ENCODE results near the gene CASP8AP2.

Gene CASP8AP2

DNA sequence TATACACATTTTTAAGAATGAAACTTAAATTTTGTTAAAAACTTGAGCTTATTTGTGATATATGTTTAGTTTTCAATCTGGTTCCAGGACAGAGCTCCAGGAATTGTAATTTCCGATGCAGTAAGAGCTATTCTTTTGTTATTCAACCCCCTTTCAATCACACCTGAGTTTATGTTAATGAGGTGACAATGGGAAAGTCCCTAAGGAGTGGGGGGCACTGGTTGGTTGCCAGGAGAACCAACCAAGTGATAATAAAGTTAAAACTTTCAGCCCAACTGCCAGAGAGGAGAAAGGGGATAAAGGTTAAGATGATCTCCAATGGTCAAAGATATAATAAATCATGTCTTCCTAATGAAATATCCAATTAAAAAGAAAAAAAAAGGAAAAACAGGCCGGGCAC, 29.9 kb upstream of the CASP8AP2 start:
- no peak for ATAC-seq
- TF ChIP-seq CSDC2 (CRISPR knock-in tag; IDR thresholded peaks at IDR 0.05) = no peak
- no peak for TF ChIP-seq ZC3H10 (CRISPR knock-in tag; IDR thresholded peaks at IDR 0.05)
- TF ChIP-seq SNAI2 (CRISPR knock-in tag; IDR thresholded peaks at IDR 0.05) = no peak
- no peak for TF ChIP-seq GLIS3 (CRISPR knock-in tag; IDR thresholded peaks at IDR 0.05)
- TF ChIP-seq, protein P1, sequence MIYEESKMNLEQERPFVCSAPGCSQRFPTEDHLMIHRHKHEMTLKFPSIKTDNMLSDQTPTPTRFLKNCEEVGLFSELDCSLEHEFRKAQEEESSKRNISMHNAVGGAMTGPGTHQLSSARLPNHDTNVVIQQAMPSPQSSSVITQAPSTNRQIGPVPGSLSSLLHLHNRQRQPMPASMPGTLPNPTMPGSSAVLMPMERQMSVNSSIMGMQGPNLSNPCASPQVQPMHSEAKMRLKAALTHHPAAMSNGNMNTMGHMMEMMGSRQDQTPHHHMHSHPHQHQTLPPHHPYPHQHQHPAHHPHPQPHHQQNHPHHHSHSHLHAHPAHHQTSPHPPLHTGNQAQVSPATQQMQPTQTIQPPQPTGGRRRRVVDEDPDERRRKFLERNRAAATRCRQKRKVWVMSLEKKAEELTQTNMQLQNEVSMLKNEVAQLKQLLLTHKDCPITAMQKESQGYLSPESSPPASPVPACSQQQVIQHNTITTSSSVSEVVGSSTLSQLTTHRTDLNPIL (CRISPR knock-in tag; IDR thresholded peaks at IDR 0.05; ENCODE audit: low read depth) = no peak
- TF ChIP-seq BACH2 (CRISPR knock-in tag; IDR thresholded peaks at IDR 0.05; ENCODE audit: borderline replicate concordance) = no peak
- TF ChIP-seq, protein P2, sequence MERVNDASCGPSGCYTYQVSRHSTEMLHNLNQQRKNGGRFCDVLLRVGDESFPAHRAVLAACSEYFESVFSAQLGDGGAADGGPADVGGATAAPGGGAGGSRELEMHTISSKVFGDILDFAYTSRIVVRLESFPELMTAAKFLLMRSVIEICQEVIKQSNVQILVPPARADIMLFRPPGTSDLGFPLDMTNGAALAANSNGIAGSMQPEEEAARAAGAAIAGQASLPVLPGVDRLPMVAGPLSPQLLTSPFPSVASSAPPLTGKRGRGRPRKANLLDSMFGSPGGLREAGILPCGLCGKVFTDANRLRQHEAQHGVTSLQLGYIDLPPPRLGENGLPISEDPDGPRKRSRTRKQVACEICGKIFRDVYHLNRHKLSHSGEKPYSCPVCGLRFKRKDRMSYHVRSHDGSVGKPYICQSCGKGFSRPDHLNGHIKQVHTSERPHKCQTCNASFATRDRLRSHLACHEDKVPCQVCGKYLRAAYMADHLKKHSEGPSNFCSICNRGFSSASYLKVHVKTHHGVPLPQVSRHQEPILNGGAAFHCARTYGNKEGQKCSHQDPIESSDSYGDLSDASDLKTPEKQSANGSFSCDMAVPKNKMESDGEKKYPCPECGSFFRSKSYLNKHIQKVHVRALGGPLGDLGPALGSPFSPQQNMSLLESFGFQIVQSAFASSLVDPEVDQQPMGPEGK (CRISPR knock-in tag; IDR thresholded peaks at IDR 0.05; ENCODE audit: borderline replicate concordance) = no peak
- TF ChIP-seq ZNF8 (CRISPR knock-in tag; IDR thresholded peaks at IDR 0.05) = no peak
- TF ChIP-seq RARB (CRISPR knock-in tag; IDR thresholded peaks at IDR 0.05) = no peak
- TF ChIP-seq TCF4 (CRISPR knock-in tag; IDR thresholded peaks at IDR 0.05; ENCODE audit: borderline replicate concordance) = no peak
- TF ChIP-seq ISL1 (CRISPR knock-in tag; IDR thresholded peaks at IDR 0.05) = no peak
- TF ChIP-seq, protein P3, sequence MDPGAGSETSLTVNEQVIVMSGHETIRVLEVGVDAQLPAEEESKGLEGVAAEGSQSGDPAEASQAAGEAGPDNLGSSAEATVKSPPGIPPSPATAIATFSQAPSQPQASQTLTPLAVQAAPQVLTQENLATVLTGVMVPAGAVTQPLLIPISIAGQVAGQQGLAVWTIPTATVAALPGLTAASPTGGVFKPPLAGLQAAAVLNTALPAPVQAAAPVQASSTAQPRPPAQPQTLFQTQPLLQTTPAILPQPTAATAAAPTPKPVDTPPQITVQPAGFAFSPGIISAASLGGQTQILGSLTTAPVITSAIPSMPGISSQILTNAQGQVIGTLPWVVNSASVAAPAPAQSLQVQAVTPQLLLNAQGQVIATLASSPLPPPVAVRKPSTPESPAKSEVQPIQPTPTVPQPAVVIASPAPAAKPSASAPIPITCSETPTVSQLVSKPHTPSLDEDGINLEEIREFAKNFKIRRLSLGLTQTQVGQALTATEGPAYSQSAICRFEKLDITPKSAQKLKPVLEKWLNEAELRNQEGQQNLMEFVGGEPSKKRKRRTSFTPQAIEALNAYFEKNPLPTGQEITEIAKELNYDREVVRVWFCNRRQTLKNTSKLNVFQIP (CRISPR knock-in tag; IDR thresholded peaks at IDR 0.05; ENCODE audit: borderline replicate concordance, low read depth) = no peak
- TF ChIP-seq TOX (CRISPR knock-in tag; IDR thresholded peaks at IDR 0.05; ENCODE audit: borderline replicate concordance) = no peak
- no peak for TF ChIP-seq ZFP3 (CRISPR knock-in tag; IDR thresholded peaks at IDR 0.05)
- TF ChIP-seq, protein P4, sequence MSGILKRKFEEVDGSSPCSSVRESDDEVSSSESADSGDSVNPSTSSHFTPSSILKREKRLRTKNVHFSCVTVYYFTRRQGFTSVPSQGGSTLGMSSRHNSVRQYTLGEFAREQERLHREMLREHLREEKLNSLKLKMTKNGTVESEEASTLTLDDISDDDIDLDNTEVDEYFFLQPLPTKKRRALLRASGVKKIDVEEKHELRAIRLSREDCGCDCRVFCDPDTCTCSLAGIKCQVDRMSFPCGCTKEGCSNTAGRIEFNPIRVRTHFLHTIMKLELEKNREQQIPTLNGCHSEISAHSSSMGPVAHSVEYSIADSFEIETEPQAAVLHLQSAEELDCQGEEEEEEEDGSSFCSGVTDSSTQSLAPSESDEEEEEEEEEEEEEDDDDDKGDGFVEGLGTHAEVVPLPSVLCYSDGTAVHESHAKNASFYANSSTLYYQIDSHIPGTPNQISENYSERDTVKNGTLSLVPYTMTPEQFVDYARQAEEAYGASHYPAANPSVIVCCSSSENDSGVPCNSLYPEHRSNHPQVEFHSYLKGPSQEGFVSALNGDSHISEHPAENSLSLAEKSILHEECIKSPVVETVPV (CRISPR knock-in tag; IDR thresholded peaks at IDR 0.05) = no peak
- TF ChIP-seq ZFP30 (CRISPR knock-in tag; IDR thresholded peaks at IDR 0.05) = no peak
- no peak for TF ChIP-seq ZNF565 (CRISPR knock-in tag; conservative IDR thresholded peaks at IDR 0.05; ENCODE audit: low read depth)
- TF ChIP-seq OSR1 (CRISPR knock-in tag; IDR thresholded peaks at IDR 0.05) = no peak
- TF ChIP-seq ARNTL (CRISPR knock-in tag; IDR thresholded peaks at IDR 0.05; ENCODE audit: borderline replicate concordance, low read depth) = no peak
- TF ChIP-seq, protein P5, sequence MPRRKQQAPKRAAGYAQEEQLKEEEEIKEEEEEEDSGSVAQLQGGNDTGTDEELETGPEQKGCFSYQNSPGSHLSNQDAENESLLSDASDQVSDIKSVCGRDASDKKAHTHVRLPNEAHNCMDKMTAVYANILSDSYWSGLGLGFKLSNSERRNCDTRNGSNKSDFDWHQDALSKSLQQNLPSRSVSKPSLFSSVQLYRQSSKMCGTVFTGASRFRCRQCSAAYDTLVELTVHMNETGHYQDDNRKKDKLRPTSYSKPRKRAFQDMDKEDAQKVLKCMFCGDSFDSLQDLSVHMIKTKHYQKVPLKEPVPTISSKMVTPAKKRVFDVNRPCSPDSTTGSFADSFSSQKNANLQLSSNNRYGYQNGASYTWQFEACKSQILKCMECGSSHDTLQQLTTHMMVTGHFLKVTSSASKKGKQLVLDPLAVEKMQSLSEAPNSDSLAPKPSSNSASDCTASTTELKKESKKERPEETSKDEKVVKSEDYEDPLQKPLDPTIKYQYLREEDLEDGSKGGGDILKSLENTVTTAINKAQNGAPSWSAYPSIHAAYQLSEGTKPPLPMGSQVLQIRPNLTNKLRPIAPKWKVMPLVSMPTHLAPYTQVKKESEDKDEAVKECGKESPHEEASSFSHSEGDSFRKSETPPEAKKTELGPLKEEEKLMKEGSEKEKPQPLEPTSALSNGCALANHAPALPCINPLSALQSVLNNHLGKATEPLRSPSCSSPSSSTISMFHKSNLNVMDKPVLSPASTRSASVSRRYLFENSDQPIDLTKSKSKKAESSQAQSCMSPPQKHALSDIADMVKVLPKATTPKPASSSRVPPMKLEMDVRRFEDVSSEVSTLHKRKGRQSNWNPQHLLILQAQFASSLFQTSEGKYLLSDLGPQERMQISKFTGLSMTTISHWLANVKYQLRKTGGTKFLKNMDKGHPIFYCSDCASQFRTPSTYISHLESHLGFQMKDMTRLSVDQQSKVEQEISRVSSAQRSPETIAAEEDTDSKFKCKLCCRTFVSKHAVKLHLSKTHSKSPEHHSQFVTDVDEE (CRISPR knock-in tag; IDR thresholded peaks at IDR 0.05) = no peak

DNA sequence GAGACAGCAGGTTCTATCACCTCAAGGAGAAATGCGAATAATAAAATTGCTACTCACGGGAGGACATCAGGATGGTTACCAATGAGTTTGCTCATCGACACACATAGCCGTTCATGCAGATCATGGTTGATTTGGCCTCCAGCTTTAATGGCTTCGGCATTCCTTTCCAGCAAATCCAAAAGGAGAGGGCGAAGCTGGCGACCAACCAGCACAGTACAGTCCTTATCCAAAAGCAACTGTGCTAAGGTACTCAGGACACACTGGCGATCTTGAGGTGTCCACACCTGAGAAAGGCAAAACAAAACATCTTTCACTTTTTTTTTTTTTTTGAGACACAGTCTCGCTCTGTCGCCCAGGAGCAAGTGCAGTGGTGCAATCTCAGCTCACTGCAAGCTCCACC, 26.4 kb upstream of the CASP8AP2 start:
- TF ChIP-seq RARB (CRISPR knock-in tag; IDR thresholded peaks at IDR 0.05) = no peak
- TF ChIP-seq PPARA (CRISPR knock-in tag; IDR thresholded peaks at IDR 0.05; ENCODE audit: borderline replicate concordance) = no peak
- no peak for TF ChIP-seq TCF4 (CRISPR knock-in tag; IDR thresholded peaks at IDR 0.05; ENCODE audit: borderline replicate concordance)
- TF ChIP-seq TOX (CRISPR knock-in tag; IDR thresholded peaks at IDR 0.05; ENCODE audit: borderline replicate concordance) = no peak
- TF ChIP-seq ZC3H10 (CRISPR knock-in tag; IDR thresholded peaks at IDR 0.05) = no peak
- TF ChIP-seq, protein P1 (CRISPR knock-in tag; IDR thresholded peaks at IDR 0.05; ENCODE audit: low read depth) = no peak
- TF ChIP-seq ESRRG (CRISPR knock-in tag; IDR thresholded peaks at IDR 0.05) = no peak

More for the DNA sequence above, 26.4 kb upstream of the CASP8AP2 start:
- ATAC-seq = no peak

All from SK-N-SH treated with all-trans-retinoic acid at 6 μM for 48 hours (cell line).